ENCODE data around the gene CADM4.
"Not testable (repeated sequence)": the region's sequence is repeated elsewhere in the genome, so short reads cannot be mapped to it uniquely, and the experiment has no call there.

Gene CADM4

DNA sequence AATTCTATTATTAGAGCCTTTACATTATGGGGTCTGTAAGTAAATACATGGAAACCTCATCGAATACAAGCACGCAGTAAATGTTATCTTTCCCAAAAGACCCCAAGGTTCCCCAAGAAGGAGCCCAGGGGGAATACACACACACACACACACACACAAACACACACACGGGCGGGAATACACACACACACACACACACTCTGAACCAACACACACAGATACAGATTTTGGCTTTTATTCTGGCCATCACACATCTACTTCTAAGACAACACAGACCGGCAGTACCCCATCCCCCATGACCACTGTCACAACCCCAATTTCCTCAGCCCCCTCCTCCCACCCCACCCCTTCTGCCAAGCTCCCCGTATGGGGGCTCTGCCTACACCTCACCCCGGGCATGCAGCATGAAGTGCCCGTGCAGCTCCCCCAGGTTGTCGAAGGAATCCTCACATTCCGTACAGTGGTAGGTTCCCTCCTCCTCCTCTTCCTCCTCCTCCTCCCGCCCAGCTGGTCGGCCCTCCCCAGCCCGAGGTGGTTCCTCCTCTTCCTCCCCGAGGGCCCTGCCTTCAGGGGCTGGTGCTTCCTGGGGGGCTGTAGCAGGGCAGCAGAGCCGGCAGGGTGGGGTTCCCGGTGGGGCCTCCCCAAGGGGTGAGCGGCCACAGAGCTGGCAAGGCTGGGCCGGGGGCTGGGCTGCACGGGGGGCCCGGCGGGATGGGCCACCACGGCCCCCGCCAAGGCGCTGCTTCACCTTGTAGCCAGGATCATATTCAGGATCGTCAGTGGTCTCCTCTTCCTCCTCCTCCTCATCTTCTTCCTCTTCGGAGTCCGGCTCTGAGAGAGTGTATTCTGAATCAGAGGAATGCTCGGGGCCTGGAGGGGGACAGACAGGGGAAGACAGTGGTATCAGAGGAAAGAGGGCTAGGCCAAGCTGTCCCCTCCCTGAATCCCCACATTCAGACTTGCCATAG lies 32.1 kb downstream of the CADM4 start:
- no peak for DNase-seq (ENCODE audit: low read depth in 3 of 3)

DNA sequence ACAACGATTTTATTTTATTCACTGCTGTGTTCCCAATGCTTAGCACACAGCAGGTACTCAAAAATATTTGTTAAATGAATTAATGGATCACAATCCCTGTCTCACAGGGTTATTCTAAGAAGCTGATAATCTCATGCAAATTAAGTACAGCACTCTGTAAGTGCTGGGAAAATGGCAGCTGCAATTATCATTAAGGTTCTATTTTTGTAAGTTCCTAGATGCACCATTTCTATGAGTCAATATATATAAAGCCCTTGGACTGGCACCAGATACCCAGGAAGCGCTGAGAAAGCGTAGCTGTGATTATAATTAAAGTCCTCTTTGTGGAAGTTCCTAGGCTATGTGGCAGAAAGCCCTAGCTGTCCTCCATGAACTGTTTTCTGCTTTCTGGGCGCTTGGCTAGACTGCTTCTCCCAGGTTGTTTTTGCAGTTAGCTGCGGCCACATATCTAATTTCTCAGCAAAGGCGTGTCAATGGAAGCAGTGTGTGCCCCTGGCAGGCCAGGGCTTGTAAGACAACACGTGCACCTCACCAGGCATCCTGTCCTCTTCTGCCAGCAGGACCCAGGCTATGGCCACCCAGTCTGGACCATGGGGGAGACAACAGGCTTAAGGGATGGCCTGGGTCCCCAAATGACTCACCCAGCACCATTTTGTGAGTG lies 33.0 kb downstream of the CADM4 start:
- no peak for DNase-seq (ENCODE audit: low read depth in 3 of 3)

- DNase-seq (ENCODE audit: low read depth in 3 of 3) = no peak
Measured at GRCh38 chr19:43605875-43606568, 33.6 kb downstream of the CADM4 start.

DNA sequence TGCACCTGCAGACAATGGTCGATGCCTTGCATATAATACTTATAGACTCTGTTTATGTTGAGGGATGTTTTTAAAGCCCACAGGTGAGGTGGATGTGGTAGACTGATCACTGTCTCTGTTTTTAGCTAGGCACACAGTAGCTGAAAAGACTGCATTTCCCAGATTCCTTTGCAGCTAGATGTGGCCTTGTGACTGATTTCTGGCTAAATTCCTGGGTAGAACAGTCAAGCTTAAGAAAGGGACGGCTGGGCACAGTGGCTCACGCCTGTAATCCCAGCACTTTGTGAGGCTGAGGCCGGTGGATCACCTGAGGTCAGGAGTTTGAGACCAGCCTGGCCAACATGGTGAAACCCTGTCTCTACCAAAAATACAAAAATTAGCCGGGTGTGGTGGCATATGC lies 39.3 kb downstream of the CADM4 start:
- DNase-seq (ENCODE audit: low read depth in 3 of 3) = not testable (repeated sequence)

DNA sequence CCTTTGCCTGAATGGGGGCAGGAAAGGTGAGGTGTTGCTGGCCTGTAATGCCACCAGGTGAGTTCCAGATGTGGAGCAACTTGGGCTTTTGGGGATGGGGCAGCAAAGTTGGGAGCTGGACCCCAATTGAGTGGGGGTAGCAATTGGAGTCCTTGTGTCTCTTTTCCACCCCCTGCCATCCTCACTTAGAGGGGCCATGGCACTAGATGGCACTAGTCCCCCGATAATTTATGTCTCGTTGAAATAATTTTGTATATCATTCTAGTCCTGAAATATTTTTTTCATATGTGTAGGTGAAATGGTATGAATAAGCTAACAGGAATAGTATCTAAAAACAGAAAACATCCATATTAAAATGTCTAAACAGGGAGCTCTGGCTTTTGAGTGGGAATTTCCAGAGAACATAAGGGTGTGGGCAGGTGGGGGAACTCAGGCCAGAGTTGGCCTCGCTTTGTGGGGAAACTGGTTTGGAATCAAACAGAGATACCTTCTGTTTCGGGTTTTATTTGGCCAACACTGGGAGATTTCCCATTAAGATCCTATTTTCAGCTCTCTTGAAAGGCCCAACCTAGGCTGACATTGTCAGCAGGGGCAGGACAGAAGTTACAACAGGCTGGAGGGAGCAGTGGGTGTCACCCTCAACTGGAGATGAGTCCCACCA lies 39.9 kb downstream of the CADM4 start:
- DNase-seq (ENCODE audit: low read depth in 3 of 3) = no peak

DNA sequence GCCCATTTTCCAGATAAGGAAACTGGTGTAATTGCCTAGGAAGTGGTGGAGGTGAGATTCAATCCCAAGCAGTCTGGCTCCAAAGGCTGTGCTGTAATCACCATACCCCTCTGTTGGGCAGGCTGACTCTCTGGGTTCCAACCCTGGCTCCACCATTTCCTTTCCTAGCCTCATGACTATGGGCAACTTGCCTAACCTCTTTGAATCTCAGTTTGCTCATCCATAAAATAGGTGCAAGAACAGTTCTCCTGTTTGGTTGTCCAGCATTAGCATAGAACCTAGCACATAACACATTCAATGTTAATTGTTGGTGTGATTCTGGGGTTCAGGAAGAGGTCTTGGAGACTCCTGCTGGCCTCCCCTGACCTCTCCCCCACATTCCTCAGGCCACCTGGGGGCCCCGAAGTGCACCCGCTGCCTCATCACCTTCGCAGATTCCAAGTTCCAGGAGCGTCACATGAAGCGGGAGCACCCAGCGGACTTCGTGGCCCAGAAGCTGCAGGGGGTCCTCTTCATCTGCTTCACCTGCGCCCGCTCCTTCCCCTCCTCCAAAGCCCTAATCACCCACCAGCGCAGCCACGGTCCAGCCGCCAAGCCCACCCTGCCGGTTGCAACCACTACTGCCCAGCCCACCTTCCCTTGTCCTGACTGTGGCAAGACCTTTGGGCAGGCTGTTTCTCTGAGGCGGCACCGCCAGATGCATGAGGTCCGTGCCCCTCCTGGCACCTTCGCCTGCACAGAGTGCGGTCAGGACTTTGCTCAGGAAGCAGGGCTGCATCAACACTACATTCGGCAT lies 41.0 kb downstream of the CADM4 start:
- no peak for DNase-seq (ENCODE audit: low read depth in 3 of 3)

GRCh38 chr19:43597876-43598275 lies 41.8 kb downstream of the CADM4 start:
- no peak for DNase-seq (ENCODE audit: low read depth in 3 of 3)

GRCh38 chr19:43596842-43597461 lies 42.7 kb downstream of the CADM4 start:
- DNase-seq (ENCODE audit: low read depth in 3 of 3) = no peak

DNA sequence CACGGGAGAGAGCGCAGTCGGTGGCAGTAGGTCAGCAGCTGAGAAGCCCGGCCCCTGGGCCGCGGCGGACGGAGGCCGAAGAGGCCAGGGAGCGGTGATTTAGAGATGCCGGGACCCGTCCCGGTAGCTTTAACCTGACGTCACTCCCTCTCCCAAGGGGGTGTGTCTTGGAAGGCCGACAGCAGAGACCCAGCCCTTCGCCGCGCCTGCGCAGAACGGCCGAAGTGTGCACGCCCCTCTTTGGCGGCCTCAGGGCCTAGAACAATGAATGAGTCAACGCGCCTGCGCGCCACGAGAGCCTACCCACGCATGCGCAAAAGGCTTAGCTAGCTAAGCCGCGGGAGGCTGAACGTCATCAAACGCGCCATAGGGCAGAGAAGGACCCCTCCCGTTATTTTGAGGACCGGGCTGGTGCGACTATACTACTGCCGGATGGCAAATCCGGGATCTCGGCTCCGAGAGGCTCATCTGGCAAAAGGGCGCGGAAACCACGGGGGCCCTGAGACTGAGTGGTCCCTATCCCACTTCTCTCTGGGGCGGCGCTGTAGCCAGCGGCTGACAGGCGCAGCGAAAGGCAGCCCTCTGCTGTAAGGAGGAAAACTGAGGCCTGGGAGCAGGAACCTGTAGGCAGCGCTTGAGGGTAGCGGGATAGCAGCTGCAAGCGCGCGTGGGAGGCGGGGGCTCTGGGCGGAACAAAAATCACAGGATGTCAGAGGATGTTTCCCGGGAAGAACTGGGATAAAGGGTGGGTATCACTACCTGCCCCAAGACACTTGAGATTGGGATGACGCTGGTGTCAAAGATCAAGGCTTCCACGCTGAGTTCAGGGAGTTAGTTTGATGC lies 43.4 kb downstream of the CADM4 start, which contains the start of the genes IRGQ and ZNF576:
Gene IRGQ (minus strand): TSS at position 136 of the 843 bp plus-strand sequence. CDS start 796 bp downstream, outside the sequence.
Gene ZNF576 (plus strand): TSS at position 597 of the 843 bp plus-strand sequence. CDS start 514 bp downstream, outside the sequence.
- peak; percentile 100 for DNase-seq (ENCODE audit: low read depth in 3 of 3)

DNA sequence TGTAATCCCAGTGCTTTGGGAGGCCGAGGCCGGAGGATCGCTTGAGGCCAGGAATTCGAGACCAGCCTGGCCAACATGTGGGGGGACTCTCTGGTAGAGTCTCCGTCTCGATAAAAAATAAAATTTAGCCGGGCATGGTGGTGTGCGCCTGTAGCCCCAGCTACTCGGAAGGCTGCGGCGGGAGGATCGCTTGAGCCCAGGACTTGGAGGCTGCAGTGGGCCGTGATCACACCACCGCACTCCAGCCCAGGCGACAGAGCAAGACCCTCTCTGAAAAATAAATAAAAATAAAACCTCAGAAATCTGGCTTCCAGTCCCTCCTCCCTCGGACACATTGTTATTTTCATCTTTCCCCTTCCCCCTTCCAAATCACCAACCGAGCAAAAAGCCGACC lies 44.0 kb downstream of the CADM4 start:
- no peak for DNase-seq (ENCODE audit: low read depth in 3 of 3)

- peak; percentile 46 to 65 (median 49) for DNase-seq (ENCODE audit: low read depth in 3 of 3)
Measured at GRCh38 chr19:43594710-43595604, 44.7 kb downstream of the CADM4 start.

DNA sequence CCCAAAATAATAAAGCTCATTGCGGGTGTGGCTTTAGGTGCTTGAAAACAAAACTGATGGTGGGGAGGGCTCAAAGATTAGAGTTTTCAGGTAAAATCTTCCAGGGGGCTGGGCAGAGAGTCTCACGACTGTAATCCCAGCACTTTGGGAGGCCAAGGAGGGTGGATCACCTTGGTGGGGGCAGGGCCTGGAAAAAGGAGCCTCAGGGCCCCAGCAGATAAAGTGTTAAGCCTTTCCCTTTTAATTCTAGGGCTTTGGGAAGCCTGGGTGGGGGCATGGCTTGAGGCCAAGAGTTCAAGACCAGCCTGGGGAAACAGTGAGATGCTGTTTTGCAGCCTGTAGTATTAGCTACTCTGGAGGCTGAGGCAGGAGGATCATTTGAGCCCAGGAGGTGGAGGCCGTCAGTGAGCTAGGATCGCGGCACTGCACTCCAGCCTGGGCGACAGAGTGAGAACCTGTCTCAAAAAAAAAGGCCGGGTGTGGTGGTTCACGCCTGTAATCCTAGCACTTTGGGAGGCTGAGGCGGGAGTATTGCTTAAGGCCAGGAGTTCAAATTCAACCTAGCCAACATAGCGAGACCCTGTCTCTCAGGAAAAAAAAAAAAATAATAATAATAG lies 45.5 kb downstream of the CADM4 start:
- DNase-seq (ENCODE audit: low read depth in 3 of 3) = no peak

DNA sequence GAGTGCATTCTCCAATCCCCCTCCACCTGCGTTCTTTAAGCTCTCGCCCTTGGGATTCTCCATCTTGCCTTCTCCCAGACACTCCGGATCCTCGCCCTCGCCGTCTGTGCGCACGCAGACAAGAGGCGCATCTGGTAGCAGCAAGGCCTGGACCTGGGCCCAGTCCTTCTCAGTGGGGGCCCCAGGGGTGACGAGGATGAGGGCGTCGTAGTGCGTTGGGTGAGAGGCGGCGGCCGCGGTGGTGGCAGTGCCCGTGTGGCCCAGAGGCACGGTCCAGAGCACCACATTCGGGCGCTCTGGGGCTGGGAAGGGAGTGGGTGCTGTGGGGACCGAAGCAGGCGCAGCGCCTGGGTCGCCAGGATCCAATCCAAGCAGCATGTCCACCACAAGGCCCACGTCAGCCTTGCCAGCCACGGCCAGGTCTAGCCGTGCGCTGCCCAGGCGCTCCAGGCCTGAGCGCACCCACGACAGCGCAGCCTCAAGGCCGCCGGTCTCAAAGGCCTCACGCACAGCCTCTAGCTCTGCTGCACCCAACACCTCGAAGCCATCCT lies 46.8 kb downstream of the CADM4 start:
- DNase-seq (ENCODE audit: low read depth in 3 of 3) = no peak

- DNase-seq (ENCODE audit: low read depth in 3 of 3) = no peak
Measured at GRCh38 chr19:43591904-43592772, 47.5 kb downstream of the CADM4 start.

- no peak for DNase-seq (ENCODE audit: low read depth in 3 of 3)
Measured at GRCh38 chr19:43589678-43590077, 50.0 kb downstream of the CADM4 start.

GRCh38 chr19:43589277-43589676 lies 50.4 kb downstream of the CADM4 start:
- no peak for DNase-seq (ENCODE audit: low read depth in 3 of 3)

- DNase-seq (ENCODE audit: low read depth in 3 of 3) = not testable (repeated sequence)
Measured at GRCh38 chr19:43587029-43587428, 52.6 kb downstream of the CADM4 start.
